ENCODE results near the gene HLA-E. TPM values are rescaled to one million over a fixed set of nuclear protein-coding genes. Genes with fewer than 3 reads are reported as not detected.
A peak's percentile ranks its signal among the peaks of the same experiment; 100 is the strongest.

The HLA-E gene
- total RNA-seq, 1 experiment from 2014 or later: 131 TPM

DNA sequence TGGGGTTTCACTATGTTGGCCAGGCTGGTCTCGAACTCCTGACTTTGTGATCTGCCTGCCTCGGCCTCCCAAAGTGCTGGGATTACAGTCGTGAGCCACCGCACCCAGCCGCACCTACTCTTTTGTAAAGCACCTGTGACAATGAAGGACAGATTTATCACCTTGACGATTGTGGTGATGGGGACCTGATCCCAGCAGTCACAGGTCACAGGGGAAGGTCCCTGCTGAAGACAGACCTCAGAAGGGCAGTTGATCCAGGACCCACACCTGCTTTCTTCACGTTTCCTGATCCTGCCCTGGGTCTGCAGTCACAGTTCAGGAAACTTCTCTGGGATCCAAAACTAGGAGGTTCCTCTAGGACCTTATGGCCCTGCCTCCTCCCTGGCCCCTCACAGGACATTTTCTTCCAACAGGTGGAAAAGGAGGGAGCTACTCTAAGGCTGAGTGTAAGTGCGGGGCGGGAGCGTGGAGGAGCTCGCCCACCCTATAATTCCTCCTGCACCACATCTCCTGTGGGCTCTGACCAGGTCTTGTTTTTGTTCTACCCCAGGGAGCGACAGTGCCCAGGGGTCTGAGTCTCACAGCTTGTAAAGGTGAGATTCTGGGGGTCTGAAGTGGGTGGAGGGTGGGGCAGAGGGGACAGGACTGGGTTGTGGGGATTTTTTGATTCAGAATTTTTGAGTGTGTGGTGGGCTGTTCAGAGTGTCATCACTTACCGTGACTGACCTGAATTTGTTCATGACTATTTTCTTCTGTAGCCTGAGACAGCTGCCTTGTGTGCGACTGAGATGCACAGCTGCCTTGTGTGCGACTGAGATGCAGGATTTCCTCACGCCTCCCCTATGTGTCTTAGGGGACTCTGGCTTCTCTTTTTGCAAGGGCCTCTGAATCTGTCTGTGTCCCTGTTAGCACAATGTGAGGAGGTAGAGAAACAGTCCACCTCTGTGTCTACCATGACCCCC, 3.0 kb downstream of the HLA-E start:
- Histone ChIP-seq H2AFZ (ENCODE audit: low read length) (no peak overlapping the region), H3K9me3 (ENCODE audit: low read length) (no peaks in the 10 kb centered on the region), H3K4me3 (ENCODE audit: low read length) (no peak overlapping the region), H3K27ac (ENCODE audit: low read length) (no peak overlapping the region), H3K36me3 (ENCODE audit: low read depth, low read length) (peaks cover 10% of the 10 kb centered on the region; the same call in 1 of the 2 replicates), H3K4me2 (ENCODE audit: low read length) (no peak overlapping the region), H3K4me1 (ENCODE audit: insufficient read depth, low read length) (peaks cover 19% of the 10 kb centered on the region), H3K9ac (ENCODE audit: low read length) (no peak overlapping the region), H3K79me2 (ENCODE audit: low read length) (peaks cover 20% of the 10 kb centered on the region), H3K27me3 (ENCODE audit: low read length) (no peaks in the 10 kb centered on the region), H4K20me1 (ENCODE audit: low read length) (peaks cover 3% of the 10 kb centered on the region; the same call in 1 of the 2 replicates), H3K9me2 (replicated peaks; ENCODE audit: low read length) (no peaks in the 10 kb centered on the region), H3F3A (ENCODE audit: low read length, unreplicated experiment) (no peaks in the 10 kb centered on the region)
- no peak for DNase-seq
- POLR2A ChIA-PET (ENCODE audit: unreplicated experiment): no interaction called here
- TF ChIP-seq, protein P1, sequence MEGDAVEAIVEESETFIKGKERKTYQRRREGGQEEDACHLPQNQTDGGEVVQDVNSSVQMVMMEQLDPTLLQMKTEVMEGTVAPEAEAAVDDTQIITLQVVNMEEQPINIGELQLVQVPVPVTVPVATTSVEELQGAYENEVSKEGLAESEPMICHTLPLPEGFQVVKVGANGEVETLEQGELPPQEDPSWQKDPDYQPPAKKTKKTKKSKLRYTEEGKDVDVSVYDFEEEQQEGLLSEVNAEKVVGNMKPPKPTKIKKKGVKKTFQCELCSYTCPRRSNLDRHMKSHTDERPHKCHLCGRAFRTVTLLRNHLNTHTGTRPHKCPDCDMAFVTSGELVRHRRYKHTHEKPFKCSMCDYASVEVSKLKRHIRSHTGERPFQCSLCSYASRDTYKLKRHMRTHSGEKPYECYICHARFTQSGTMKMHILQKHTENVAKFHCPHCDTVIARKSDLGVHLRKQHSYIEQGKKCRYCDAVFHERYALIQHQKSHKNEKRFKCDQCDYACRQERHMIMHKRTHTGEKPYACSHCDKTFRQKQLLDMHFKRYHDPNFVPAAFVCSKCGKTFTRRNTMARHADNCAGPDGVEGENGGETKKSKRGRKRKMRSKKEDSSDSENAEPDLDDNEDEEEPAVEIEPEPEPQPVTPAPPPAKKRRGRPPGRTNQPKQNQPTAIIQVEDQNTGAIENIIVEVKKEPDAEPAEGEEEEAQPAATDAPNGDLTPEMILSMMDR (conservative IDR thresholded peaks at IDR 0.05; ENCODE audit: low read depth, low read length): no peak
- no peak for TF ChIP-seq EZH2 (IDR thresholded peaks at IDR 0.05; ENCODE audit: low read length, unreplicated experiment)
- TF ChIP-seq EZH2phosphoT487 (IDR thresholded peaks at IDR 0.05; ENCODE audit: borderline replicate concordance, low read length): no peak
- no peak for ATAC-seq
- BruUV-seq (replicated peaks): no TSS peak
- intact Hi-C loops (cut with micrococcal nuclease): no loop called here
- CTCF ChIA-PET: no interaction called here

DNA sequence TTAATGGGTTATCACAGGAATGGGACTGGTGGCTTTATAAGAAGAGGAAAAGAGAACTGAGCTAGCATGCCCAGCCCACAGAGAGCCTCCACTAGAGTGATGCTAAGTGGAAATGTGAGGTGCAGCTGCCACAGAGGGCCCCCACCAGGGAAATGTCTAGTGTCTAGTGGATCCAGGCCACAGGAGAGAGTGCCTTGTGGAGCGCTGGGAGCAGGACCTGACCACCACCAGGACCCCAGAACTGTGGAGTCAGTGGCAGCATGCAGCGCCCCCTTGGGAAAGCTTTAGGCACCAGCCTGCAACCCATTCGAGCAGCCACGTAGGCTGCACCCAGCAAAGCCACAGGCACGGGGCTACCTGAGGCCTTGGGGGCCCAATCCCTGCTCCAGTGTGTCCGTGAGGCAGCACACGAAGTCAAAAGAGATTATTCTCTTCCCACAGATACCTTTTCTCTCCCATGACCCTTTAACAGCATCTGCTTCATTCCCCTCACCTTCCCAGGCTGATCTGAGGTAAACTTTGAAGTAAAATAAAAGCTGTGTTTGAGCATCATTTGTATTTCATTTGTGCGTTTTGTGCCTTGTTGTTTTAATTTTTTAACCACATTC, 4.4 kb downstream of the HLA-E start:
- DNase-seq: no peak
- peaks cover 3% of the 10 kb centered on the region; the same call in 1 of the 2 replicates for H4K20me1 ChIP-seq (ENCODE audit: low read length)
- no peaks in the 10 kb centered on the region for H3F3A ChIP-seq (ENCODE audit: low read length, unreplicated experiment)
- H3K27ac ChIP-seq (ENCODE audit: low read length): no peak overlapping the region
- no peak for ATAC-seq
- peaks cover 10% of the 10 kb centered on the region; the same call in 1 of the 2 replicates for H3K36me3 ChIP-seq (ENCODE audit: low read depth, low read length)
- H2AFZ ChIP-seq (ENCODE audit: low read length): no peak overlapping the region
- H3K79me2 ChIP-seq (ENCODE audit: low read length): peaks cover 20% of the 10 kb centered on the region
- ChIA-PET CTCF (no interaction called here), POLR2A (ENCODE audit: unreplicated experiment) (no interaction called here)
- H3K9me3 ChIP-seq (ENCODE audit: low read length): no peaks in the 10 kb centered on the region
- BruUV-seq (replicated peaks): no TSS peak
- intact Hi-C loops (cut with micrococcal nuclease): no loop called here
- no peak overlapping the region for H3K9ac ChIP-seq (ENCODE audit: low read length)
- peaks cover 19% of the 10 kb centered on the region for H3K4me1 ChIP-seq (ENCODE audit: insufficient read depth, low read length)
- no peak for TF ChIP-seq EZH2phosphoT487 (IDR thresholded peaks at IDR 0.05; ENCODE audit: borderline replicate concordance, low read length)
- TF ChIP-seq, protein P1 (conservative IDR thresholded peaks at IDR 0.05; ENCODE audit: low read depth, low read length): peak; percentile 36; the same call in 1 of the 2 replicates
- H3K27me3 ChIP-seq (ENCODE audit: low read length): no peaks in the 10 kb centered on the region
- H3K4me2 ChIP-seq (ENCODE audit: low read length): no peak overlapping the region
- H3K9me2 ChIP-seq (replicated peaks; ENCODE audit: low read length): no peaks in the 10 kb centered on the region
- H3K4me3 ChIP-seq (ENCODE audit: low read length): no peak overlapping the region

Measured in PC-3 (cell line).